ENCODE measurements around the gene RGS4. TPM values are rescaled to one million over a fixed set of nuclear protein-coding genes. Genes with fewer than 3 reads are reported as not detected.

RGS4 gene
- polyA plus RNA-seq (2012; ENCODE audit: low read depth, missing spikeins), result not detected

DNA sequence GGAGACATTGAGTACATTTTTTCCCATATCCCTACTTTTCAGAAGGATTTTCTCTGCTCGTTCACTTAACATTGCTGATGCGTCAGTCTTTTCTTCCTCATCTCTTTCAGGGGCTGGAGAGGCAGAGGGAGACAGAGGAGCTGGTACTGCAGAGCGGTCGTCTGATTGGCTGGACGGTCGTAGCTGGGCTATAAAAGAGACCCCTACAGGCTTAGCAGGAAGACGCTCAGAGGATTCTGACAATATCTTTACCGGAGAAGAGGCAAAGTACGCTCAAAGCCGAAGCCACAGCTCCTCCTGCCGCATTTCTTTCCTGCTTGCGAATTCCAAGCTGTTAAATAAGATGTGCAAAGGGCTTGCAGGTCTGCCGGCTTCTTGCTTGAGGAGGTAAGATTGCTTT lies at the start of gene RGS4:
Gene RGS4, plus strand, starts transcription at position 220 of the 400 bp plus-strand sequence. Its CDS starts 124 bp downstream, at position 344.
- TF ChIP-seq POU2F2 (IDR thresholded peaks at IDR 0.05; ENCODE audit: low read depth, low read length) (no peak), PAX5 (IDR thresholded peaks at IDR 0.05; ENCODE audit: insufficient read depth, low read length, severe bottlenecking) (no peak), POLR2A (IDR thresholded peaks at IDR 0.05; ENCODE audit: low read depth, low read length) (no peak), TAF1 (IDR thresholded peaks at IDR 0.05; ENCODE audit: low read depth, low read length) (no peak), POLR2AphosphoS5 (IDR thresholded peaks at IDR 0.05; ENCODE audit: low read depth, low read length) (no peak), SPI1 (IDR thresholded peaks at IDR 0.05; ENCODE audit: low read depth, low read length) (no peak)
- DNase-seq (ENCODE audit: insufficient read length, low spot score) (no peak), FAIRE-seq (no peak)

DNA sequence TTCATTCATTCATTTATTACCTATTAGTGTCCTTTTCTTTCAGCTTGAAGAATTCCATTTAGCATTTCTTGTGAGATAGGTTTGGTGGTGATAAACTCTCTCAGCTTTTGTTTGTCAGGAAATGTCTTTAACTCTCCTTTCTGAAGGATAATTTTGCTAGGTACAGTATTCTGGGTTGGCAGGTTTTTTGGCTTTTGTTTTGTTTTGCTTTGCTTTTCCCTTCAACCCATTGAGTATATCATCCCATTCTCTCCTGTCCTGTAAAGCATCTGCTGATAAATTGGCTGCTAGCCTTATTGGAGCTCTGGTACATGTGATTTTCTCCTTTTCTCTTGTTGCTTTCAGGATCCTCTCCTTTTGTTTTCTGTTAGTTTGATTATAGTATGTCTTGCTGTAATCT lies 47.0 kb upstream of the RGS4 start:
- FAIRE-seq (no peak), DNase-seq (ENCODE audit: insufficient read length, low spot score) (no peak)
- no peak for TF ChIP-seq POLR2A (IDR thresholded peaks at IDR 0.05; ENCODE audit: low read depth, low read length)
- TF ChIP-seq POLR2AphosphoS5 (IDR thresholded peaks at IDR 0.05; ENCODE audit: low read depth, low read length), result no peak
- no peak for TF ChIP-seq POU2F2 (IDR thresholded peaks at IDR 0.05; ENCODE audit: low read depth, low read length)
- no peak for TF ChIP-seq PAX5 (IDR thresholded peaks at IDR 0.05; ENCODE audit: insufficient read depth, low read length, severe bottlenecking)
- TF ChIP-seq SPI1 (IDR thresholded peaks at IDR 0.05; ENCODE audit: low read depth, low read length), result no peak
- no peak for TF ChIP-seq TAF1 (IDR thresholded peaks at IDR 0.05; ENCODE audit: low read depth, low read length)

GRCh38 chr1:163027610-163028009 lies 41.6 kb upstream of the RGS4 start:
- DNase-seq (ENCODE audit: insufficient read length, low spot score) (no peak), FAIRE-seq (no peak)
- no peak for TF ChIP-seq SPI1 (IDR thresholded peaks at IDR 0.05; ENCODE audit: low read depth, low read length)
- no peak for TF ChIP-seq TAF1 (IDR thresholded peaks at IDR 0.05; ENCODE audit: low read depth, low read length)
- no peak for TF ChIP-seq POLR2AphosphoS5 (IDR thresholded peaks at IDR 0.05; ENCODE audit: low read depth, low read length)
- no peak for TF ChIP-seq POLR2A (IDR thresholded peaks at IDR 0.05; ENCODE audit: low read depth, low read length)
- no peak for TF ChIP-seq POU2F2 (IDR thresholded peaks at IDR 0.05; ENCODE audit: low read depth, low read length)

DNA sequence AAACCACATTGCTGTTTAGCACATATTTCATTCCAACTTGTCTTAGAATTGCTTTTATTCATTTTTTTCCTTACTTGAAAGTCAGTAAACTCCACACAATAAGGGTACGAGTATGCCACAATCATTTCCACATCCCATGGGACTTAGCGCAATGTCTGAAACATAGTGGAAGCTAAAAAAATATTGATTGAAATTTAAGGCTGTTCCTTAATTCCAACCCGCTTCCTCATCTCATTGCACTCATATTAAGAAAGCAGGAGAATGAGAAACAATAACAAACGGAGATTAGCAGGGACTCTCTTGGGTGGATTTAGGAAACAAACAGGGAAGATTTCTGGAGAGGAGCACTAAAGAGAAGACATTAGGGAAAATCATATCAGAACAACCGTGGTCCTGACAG lies 39.3 kb upstream of the RGS4 start:
- no peak for TF ChIP-seq POLR2A (IDR thresholded peaks at IDR 0.05; ENCODE audit: low read depth, low read length)
- TF ChIP-seq POU2F2 (IDR thresholded peaks at IDR 0.05; ENCODE audit: low read depth, low read length), result no peak
- TF ChIP-seq POLR2AphosphoS5 (IDR thresholded peaks at IDR 0.05; ENCODE audit: low read depth, low read length), result no peak
- no peak for TF ChIP-seq PAX5 (IDR thresholded peaks at IDR 0.05; ENCODE audit: insufficient read depth, low read length, severe bottlenecking)
- TF ChIP-seq TAF1 (IDR thresholded peaks at IDR 0.05; ENCODE audit: low read depth, low read length), result no peak
- TF ChIP-seq SPI1 (IDR thresholded peaks at IDR 0.05; ENCODE audit: low read depth, low read length), result no peak
- no peak for DNase-seq (ENCODE audit: insufficient read length, low spot score)
- FAIRE-seq, result no peak

DNA sequence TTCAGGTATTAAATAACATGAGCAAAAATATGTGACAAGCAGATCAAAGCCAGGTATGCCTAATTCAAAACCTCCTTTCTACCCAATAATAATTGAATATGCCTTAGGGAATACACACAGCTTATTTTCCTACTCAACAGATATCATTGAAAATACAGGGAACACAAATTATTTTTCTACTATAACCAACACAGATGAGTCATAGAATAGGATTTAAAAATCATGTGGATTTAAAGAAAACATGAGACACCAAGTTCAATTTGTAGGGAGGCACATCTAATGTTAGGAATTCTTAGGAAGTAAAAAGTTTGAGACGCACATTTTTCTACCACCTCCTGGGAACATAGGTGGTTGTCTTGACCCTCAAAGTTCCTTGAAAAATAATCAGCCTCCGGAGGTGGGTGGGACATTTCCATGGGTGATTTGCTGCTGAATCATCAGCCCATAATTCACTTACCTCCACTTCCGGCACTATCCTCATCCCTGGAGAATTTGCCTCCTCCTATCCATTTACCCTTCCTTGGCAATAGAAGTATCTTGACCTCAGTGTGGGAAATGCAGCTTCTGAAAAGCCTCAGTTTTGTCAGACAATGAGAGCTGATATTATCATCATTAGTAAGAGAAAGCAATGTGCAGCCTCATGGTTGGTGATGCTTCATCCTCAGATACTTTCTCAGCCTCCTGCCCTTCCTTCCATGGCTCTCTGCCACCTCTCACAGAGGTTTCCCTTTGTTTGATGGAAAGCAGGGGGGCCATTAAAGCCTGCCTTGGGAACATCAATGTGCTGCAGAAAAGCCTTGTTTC lies 33.5 kb upstream of the RGS4 start:
- TF ChIP-seq POLR2AphosphoS5 (IDR thresholded peaks at IDR 0.05; ENCODE audit: low read depth, low read length) (no peak), POLR2A (IDR thresholded peaks at IDR 0.05; ENCODE audit: low read depth, low read length) (no peak), PAX5 (IDR thresholded peaks at IDR 0.05; ENCODE audit: insufficient read depth, low read length, severe bottlenecking) (no peak), TAF1 (IDR thresholded peaks at IDR 0.05; ENCODE audit: low read depth, low read length) (no peak), SPI1 (IDR thresholded peaks at IDR 0.05; ENCODE audit: low read depth, low read length) (no peak), POU2F2 (IDR thresholded peaks at IDR 0.05; ENCODE audit: low read depth, low read length) (no peak)
- no peak for FAIRE-seq
- no peak for DNase-seq (ENCODE audit: insufficient read length, low spot score)

- no peak for TF ChIP-seq POLR2AphosphoS5 (IDR thresholded peaks at IDR 0.05; ENCODE audit: low read depth, low read length)
- TF ChIP-seq TAF1 (IDR thresholded peaks at IDR 0.05; ENCODE audit: low read depth, low read length), result no peak
- no peak for TF ChIP-seq PAX5 (IDR thresholded peaks at IDR 0.05; ENCODE audit: insufficient read depth, low read length, severe bottlenecking)
- TF ChIP-seq POU2F2 (IDR thresholded peaks at IDR 0.05; ENCODE audit: low read depth, low read length), result no peak
- no peak for TF ChIP-seq POLR2A (IDR thresholded peaks at IDR 0.05; ENCODE audit: low read depth, low read length)
- TF ChIP-seq SPI1 (IDR thresholded peaks at IDR 0.05; ENCODE audit: low read depth, low read length), result no peak
- FAIRE-seq (no peak), DNase-seq (ENCODE audit: insufficient read length, low spot score) (no peak)
Measured at GRCh38 chr1:163036671-163037070, 32.5 kb upstream of the RGS4 start.

DNA sequence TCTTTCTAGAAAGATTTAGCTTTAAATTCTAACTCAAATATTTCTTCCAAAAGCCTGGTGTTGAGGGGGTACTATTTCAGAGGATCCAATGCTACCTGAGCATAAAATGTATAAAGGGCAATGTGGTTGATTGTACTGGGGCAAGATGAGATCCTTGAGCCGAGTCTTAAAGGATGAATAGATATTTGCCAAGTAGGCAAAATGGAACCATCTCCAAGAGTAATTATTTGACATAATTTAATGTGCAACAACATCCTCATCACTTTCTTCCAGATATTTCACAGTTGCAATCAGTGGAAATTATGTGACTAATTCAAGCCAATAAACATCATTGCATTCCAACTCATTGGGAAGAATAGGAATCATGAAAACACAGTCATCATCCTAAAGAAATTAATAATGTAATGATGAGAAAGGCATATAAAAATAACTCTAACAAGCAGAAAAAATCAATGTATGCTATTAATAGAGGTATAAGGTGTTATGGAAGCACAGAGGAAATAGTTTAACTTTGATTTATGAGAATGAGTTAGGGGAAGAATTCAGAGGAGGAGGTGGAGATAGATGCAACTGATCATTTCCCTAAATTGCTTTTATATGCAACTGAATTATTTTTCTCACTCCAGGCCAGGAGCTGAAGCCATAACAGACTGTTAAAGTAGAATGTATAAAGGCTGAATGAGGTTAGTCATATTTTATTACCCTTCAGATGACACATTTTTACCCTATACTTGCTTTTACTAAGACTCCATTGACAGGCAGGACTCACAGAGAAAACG lies 30.0 kb upstream of the RGS4 start:
- TF ChIP-seq POLR2AphosphoS5 (IDR thresholded peaks at IDR 0.05; ENCODE audit: low read depth, low read length), result no peak
- no peak for TF ChIP-seq PAX5 (IDR thresholded peaks at IDR 0.05; ENCODE audit: insufficient read depth, low read length, severe bottlenecking)
- TF ChIP-seq SPI1 (IDR thresholded peaks at IDR 0.05; ENCODE audit: low read depth, low read length), result no peak
- no peak for TF ChIP-seq TAF1 (IDR thresholded peaks at IDR 0.05; ENCODE audit: low read depth, low read length)
- TF ChIP-seq POU2F2 (IDR thresholded peaks at IDR 0.05; ENCODE audit: low read depth, low read length), result no peak
- TF ChIP-seq POLR2A (IDR thresholded peaks at IDR 0.05; ENCODE audit: low read depth, low read length), result no peak
- FAIRE-seq, result no peak
- DNase-seq (ENCODE audit: insufficient read length, low spot score), result no peak

GRCh38 chr1:163039707-163040093 lies 29.5 kb upstream of the RGS4 start:
- DNase-seq (ENCODE audit: insufficient read length, low spot score) (no peak), FAIRE-seq (no peak)
- no peak for TF ChIP-seq POU2F2 (IDR thresholded peaks at IDR 0.05; ENCODE audit: low read depth, low read length)
- TF ChIP-seq PAX5 (IDR thresholded peaks at IDR 0.05; ENCODE audit: insufficient read depth, low read length, severe bottlenecking), result no peak
- no peak for TF ChIP-seq TAF1 (IDR thresholded peaks at IDR 0.05; ENCODE audit: low read depth, low read length)
- no peak for TF ChIP-seq SPI1 (IDR thresholded peaks at IDR 0.05; ENCODE audit: low read depth, low read length)
- TF ChIP-seq POLR2A (IDR thresholded peaks at IDR 0.05; ENCODE audit: low read depth, low read length), result no peak
- no peak for TF ChIP-seq POLR2AphosphoS5 (IDR thresholded peaks at IDR 0.05; ENCODE audit: low read depth, low read length)

DNA sequence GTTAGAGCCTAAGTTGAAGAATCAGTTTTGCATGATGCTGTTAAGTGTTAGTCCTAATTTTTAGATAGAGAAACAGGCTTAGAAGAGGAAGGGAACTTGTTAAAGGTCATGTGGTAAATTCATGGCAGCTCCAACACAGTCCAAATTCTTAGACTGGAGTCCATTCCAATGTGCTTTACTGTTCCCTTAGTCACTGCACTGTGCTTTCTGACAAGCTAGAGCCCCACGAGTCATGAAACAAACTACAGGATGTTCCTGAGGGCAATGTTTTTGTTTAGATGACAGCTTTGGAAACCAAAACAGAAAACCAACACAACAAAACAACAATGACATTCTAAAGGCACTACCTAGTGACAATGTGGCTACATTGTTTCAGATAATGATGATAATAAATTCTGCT lies 23.1 kb upstream of the RGS4 start:
- no peak for FAIRE-seq
- no peak for DNase-seq (ENCODE audit: insufficient read length, low spot score)
- no peak for TF ChIP-seq POLR2AphosphoS5 (IDR thresholded peaks at IDR 0.05; ENCODE audit: low read depth, low read length)
- no peak for TF ChIP-seq POLR2A (IDR thresholded peaks at IDR 0.05; ENCODE audit: low read depth, low read length)
- TF ChIP-seq POU2F2 (IDR thresholded peaks at IDR 0.05; ENCODE audit: low read depth, low read length), result no peak
- TF ChIP-seq PAX5 (IDR thresholded peaks at IDR 0.05; ENCODE audit: insufficient read depth, low read length, severe bottlenecking), result no peak
